ENCODE results near the gene OR52D1. TPM values are rescaled to one million over a fixed set of nuclear protein-coding genes. Genes with fewer than 3 reads are reported as not detected.

The OR52D1 gene
- total RNA-seq, 1 donor from 2014 or later, result not detected

DNA sequence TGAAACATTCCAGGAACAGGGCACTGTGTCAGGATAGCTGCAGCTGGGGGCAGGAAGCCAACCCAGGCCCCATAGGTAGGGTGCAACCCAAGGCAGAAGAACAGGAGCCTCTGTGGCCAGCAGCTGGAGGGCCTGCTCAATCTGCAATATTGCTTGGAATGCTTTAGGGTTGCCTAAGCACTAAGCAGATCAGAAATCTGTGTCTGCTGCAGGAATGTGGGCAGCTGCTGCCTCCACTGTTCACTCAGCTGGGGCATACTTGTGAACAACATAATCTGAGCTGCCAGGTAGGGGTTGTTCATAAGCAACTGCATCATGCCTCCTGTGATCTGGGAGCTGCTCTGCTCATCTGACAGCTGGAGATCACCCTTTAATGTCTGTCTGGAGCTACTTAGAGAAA is 26.4 kb downstream of the OR52D1 start:
- ATAC-seq, result no peak

DNA sequence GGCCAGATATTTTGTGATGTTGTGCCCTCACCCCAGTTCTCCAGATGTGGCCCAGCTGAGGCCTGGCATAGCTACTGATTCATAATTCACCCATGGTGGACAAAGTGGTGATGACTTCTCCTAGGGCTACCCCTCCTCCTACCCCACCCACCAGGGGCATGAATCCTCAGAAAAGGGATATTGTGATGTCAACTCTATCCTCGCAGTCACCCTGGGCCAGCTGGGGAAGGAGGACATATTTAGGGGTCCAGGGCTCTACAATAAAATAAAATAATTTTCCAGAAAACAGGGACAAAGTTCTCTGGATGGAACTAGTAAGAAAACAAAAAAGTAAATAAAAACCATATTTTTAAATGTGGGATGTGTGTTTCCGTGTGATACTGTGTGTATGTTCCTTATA is 28.1 kb downstream of the OR52D1 start, which contains the start of gene UBQLNL:
Gene UBQLNL (minus strand): TSS at position 101 of the 400 bp plus-strand sequence. CDS start 258 bp downstream, outside the sequence.
- ATAC-seq, result no peak

DNA sequence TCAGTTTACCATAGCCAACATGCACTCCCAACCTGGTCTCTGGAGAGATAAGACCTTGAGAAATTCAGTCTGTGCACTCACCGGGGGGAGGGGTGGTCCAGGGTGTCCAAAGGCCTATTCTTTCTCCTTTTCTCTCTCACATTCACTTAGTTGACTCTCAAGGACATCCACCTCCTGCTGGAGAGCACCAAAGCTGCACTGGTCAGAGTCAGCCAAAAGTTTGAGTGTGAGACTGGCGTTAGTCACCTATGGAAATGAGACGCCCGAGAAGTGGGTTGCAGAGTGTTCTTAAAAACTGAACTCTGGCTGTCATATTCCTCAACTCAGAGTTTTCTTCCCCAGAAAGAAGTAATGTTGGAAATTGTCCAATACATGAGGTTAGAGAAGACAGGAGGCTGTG is 33.1 kb downstream of the OR52D1 start:
- ATAC-seq, result no peak

DNA sequence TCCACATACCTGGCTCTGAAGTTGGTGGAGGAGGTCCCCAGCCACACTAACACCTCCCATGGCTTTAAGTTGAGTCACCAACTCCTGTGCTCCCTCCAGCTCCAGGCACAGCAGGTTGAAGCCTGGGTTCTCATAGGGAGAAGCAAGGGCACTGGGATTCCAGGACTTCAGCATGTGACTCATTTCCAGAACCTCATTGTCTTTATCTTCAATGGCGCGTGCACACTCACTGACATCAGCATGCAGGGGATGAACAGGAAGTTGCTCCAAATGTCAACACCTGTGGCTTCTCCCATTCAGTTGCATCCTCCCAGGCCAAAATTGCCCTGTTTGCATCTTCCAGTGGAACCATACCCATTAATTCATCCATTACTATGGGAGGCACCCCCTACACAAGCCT is 33.8 kb downstream of the OR52D1 start:
- no peak for ATAC-seq

DNA sequence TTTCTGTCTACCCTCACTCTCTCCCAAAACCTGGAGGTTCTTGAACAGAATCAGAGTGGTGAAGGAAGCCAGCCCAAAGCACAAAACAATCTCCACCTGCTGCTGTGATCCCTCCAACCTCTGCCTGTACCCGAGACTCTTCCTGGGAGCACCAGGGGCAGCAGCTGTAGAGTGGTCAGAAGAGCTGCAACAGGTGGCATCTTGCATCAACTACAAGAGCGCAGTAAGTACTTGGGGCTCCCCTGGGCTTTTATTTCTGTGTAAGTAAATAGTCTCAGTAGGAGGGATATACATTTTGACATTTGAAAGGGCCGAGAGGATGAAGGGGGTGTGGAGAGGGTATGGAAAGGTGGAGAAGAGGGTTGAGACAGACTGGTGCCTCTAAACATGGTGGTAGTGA is 36.3 kb downstream of the OR52D1 start:
- ATAC-seq, result no peak

DNA sequence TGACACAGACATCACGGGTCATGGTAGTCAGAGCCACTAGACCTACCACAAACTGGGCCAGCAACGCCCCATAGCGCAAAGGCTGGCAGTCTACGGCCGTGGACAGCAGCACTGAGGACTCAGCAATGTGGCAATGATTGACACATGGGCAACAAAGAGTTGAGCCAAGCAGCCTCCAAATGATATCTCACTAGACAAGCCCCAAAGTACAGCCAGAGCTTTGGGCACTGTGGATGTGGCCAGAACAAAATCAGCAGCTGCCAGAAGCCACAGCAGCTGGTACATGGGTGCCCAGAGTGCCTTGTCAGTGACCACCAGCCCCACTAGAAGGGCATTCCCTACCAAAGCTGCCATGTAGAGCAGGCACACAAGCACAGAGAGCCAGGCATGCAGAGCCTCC is 39.2 kb downstream of the OR52D1 start:
- ATAC-seq, result no peak

DNA sequence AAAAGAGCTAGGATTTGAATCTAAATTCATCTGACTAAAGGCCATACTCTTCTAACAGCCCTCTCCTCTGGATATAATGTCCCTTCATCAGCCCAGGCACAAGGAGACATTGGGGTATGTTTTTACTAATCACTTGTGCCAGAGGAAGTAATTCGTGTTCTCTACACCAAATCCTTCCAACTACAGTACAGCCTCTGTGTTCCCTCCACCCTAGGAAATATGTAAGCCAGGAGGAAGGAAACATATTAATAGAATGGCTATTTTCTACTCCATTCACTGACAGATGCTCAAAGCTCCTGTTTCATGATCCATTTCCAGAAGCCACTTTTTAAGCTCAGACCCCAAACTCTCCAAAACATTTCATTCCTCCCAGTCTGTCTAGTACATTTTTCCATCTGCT is 40.0 kb downstream of the OR52D1 start:
- ATAC-seq, result no peak

DNA sequence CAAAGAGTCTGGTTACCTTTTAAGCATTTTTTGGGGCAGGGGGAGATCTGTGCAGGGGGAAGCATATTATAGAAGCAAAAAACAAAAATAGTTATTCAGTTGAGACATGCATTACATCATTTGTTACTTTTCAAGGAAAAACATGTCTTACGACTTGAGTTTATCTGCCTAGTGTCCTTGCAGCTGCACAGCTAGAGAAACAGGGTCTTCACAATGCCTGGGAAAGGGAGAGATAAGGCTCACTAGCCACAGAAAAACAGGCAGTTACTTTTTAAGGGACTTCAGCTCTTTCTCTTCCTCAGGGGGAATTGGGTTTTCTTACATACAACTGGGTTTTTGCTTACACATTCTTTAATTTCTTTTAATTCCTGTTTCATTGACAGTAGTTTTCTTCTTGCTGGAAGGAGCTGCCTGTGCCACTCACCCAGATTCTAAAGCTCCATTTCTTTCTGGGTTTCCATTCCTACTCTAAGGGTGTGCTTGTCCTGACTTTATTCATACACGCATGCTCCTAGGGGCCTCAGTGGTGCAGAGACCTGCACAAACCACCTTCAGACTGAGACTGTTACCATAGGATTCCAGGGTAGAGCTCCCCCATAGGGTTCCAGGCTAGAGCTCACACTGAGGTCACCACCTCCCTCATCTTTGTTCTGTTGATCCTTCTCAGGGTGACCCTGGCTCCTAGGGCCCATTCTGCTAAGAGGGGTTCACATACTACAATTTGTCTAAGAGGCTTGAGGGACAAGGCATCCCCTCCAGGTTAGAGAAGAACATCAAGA is 42.8 kb downstream of the OR52D1 start:
- no peak for ATAC-seq

DNA sequence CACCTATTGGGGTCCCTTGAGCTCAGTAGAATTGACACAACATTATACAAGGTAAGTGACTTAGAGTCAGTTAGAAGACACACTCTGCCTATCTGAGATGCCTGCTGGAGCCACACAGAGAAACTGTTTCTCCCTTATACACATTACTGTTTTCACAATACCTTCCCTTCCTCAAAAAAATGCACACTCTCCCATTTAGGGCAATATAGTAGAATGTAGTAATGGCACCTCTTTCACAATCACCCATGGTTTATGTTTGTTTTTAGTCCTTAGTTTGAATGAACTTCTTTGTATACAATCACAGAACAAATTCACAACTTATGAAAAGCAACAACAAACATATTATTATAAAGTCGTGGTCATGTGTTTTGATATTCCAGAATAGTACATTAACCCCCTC is 45.6 kb downstream of the OR52D1 start:
- no peak for ATAC-seq

DNA sequence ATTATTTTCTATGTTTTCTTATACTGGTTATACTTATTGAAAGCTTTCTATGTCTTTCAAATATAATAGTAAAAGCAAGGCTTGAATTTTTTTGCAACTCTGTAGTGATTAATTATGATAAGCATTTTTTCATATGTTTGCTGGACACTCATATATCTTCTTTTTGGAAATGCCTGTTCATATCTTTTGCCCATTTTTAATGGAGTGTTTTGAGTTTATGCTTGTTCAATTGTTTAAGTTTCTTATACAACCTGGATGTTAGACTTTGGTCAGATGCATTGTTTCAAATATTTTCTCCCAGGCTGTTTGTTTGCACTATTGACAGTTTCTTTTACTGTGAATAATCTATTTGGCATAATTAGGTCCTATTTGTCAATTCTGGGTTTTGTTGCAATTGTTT is 48.0 kb downstream of the OR52D1 start:
- ATAC-seq, result no peak

Other genes with a start within 250 kb of the OR52D1 start
- gene HBG1, start 238.8 kb upstream of the OR52D1 start, total RNA-seq, result not detected
- gene HBG2, start 233.9 kb upstream of the OR52D1 start, total RNA-seq, result not detected
- not detected for gene HBE1, start 218.7 kb upstream of the OR52D1 start, total RNA-seq
- gene OR51B4, start 186.7 kb upstream of the OR52D1 start, total RNA-seq, result not detected
- gene OR51B2, start 164.4 kb upstream of the OR52D1 start, total RNA-seq, result not detected
- not detected for gene OR51B5, start 145.2 kb upstream of the OR52D1 start, total RNA-seq
- not detected for gene OR51B6, start 137.2 kb upstream of the OR52D1 start, total RNA-seq
- not detected for gene OR51M1, start 104.9 kb upstream of the OR52D1 start, total RNA-seq
- gene OR51Q1, start 66.6 kb upstream of the OR52D1 start, total RNA-seq, result not detected
- not detected for gene OR51I1, start 47.2 kb upstream of the OR52D1 start, total RNA-seq
- not detected for gene OR51I2, start 39.4 kb upstream of the OR52D1 start, total RNA-seq
- gene UBQLN3, start 21.3 kb downstream of the OR52D1 start, total RNA-seq, result not detected
- gene UBQLNL, start 28.0 kb downstream of the OR52D1 start, total RNA-seq, result 0.08 TPM
- gene OR52H1, start 59.9 kb downstream of the OR52D1 start, total RNA-seq, result not detected
- gene OR52B6, start 92.2 kb downstream of the OR52D1 start, total RNA-seq, result not detected
- gene TRIM6, start 108.0 kb downstream of the OR52D1 start, total RNA-seq, result 7.7 TPM
- 4.0 TPM for gene TRIM34, start 136.3 kb downstream of the OR52D1 start, total RNA-seq
- gene TRIM5, start 196.4 kb downstream of the OR52D1 start, total RNA-seq, result 8.8 TPM
- gene TRIM22, start 201.1 kb downstream of the OR52D1 start, total RNA-seq, result 21.7 TPM
- gene OR56B1, start 247.8 kb downstream of the OR52D1 start, total RNA-seq, result not detected